ENCODE measurements around the gene DHRS12. TPM values are rescaled to one million over a fixed set of nuclear protein-coding genes. Genes with fewer than 3 reads are reported as not detected.

Gene DHRS12
- total RNA-seq, 1 experiment from 2014 or later: 8.8 TPM

DNA sequence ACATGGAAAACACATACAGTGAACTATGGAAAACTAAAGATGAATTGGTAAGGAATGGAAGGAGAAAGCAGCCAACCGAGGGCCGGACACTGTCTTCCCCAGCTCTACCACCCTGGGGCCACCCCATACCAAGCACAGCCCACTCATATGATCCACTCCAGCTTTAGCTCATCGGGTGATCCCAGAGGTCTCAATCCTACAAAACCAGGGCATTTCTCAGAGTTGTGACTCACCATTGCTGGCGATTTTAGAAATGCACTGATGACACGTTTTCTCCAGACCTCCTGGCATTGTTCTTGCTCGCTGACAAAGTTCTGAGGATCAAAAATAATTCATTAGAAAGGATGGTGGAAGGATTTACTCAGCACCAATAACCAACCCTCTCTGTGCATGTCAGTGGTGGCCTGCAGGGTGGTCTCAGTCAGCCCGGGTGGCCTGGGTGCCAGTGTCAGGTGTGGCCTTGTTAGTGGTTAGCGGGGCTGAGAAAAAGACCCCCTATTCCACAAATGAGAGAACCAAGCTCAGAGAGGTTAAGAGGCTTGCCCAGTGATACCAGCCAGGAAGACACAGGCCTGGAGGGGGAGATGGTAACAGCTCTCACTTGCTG is 34.4 kb upstream of the DHRS12 start:
- Histone ChIP-seq H3K56ac (ENCODE audit: insufficient read length, low read depth, low read length) (no peak overlapping the region), H4K8ac (replicated peaks; ENCODE audit: insufficient read length, low read depth, low read length) (no peak overlapping the region), H2BK15ac (ENCODE audit: low read depth, low read length) (no peak overlapping the region), H3K4ac (ENCODE audit: low read depth, low read length) (no peak overlapping the region), H4K5ac (ENCODE audit: insufficient read length, low read depth, low read length) (no peak overlapping the region), H2BK5ac (ENCODE audit: insufficient read length, low read length) (no peak overlapping the region), H3K4me1 (ENCODE audit: insufficient read depth, low read length) (no peaks in the 10 kb centered on the region), H3T11ph (ENCODE audit: low read length) (no peak overlapping the region), H3K14ac (ENCODE audit: insufficient read depth, low read length) (no peak overlapping the region), H3K4me2 (ENCODE audit: insufficient read depth, insufficient read length, low read length) (no peak overlapping the region), H3K27ac (ENCODE audit: insufficient read length, low read depth, low read length) (no peak overlapping the region), H3K79me1 (ENCODE audit: insufficient read depth, low read depth, low read length, poor library complexity, severe bottlenecking) (no peaks in the 10 kb centered on the region), H4K20me1 (ENCODE audit: control insufficient read depth, insufficient read depth, insufficient read length) (no peaks in the 10 kb centered on the region), H3K23ac (ENCODE audit: insufficient read length, low read depth, low read length) (no peak overlapping the region), H2BK120ac (ENCODE audit: low read depth, low read length, poor library complexity, severe bottlenecking) (no peak overlapping the region), H3K23me2 (ENCODE audit: insufficient read length, low read depth, low read length, poor library complexity, severe bottlenecking) (no peaks in the 10 kb centered on the region), H3K27me3 (ENCODE audit: insufficient read depth, low read length) (no peaks in the 10 kb centered on the region), H2BK20ac (ENCODE audit: low read depth, low read length, poor library complexity, severe bottlenecking) (no peak overlapping the region), H3K79me2 (ENCODE audit: insufficient read depth, low read length) (no peaks in the 10 kb centered on the region), H3K18ac (ENCODE audit: insufficient read length, low read depth, low read length) (no peak overlapping the region), H3K9ac (ENCODE audit: extremely low read depth, insufficient read length, low read length) (no peak overlapping the region), H2BK12ac (ENCODE audit: insufficient read length, low read depth, low read length) (no peak overlapping the region), H2AK5ac (ENCODE audit: insufficient read length, low read length) (no peak overlapping the region), H2AFZ (ENCODE audit: low read length) (no peak overlapping the region), H3K9me3 (ENCODE audit: control insufficient read depth, low read depth, low read length) (no peaks in the 10 kb centered on the region), H4K91ac (ENCODE audit: insufficient read length, low read depth, low read length) (no peak overlapping the region)
- TF ChIP-seq, protein P1, sequence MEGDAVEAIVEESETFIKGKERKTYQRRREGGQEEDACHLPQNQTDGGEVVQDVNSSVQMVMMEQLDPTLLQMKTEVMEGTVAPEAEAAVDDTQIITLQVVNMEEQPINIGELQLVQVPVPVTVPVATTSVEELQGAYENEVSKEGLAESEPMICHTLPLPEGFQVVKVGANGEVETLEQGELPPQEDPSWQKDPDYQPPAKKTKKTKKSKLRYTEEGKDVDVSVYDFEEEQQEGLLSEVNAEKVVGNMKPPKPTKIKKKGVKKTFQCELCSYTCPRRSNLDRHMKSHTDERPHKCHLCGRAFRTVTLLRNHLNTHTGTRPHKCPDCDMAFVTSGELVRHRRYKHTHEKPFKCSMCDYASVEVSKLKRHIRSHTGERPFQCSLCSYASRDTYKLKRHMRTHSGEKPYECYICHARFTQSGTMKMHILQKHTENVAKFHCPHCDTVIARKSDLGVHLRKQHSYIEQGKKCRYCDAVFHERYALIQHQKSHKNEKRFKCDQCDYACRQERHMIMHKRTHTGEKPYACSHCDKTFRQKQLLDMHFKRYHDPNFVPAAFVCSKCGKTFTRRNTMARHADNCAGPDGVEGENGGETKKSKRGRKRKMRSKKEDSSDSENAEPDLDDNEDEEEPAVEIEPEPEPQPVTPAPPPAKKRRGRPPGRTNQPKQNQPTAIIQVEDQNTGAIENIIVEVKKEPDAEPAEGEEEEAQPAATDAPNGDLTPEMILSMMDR (conservative IDR thresholded peaks at IDR 0.05): no peak
- Mint-ChIP-seq H3K4me1 (no peaks in the 10 kb centered on the region), H3K27me3 (ENCODE audit: low read depth) (no peaks in the 10 kb centered on the region; the same call in 1 of the 2 replicates), H3K9me3 (no peaks in the 10 kb centered on the region), H3K4me3 (no peak overlapping the region), H3K36me3 (ENCODE audit: insufficient read depth in 1 of 3, low read depth in 3 of 3) (no peaks in the 10 kb centered on the region), H3K27ac (no peak overlapping the region; a peak in 1 of 7 replicates)
- peak; percentile 10 for DNase-seq
- WGBS (ENCODE audit: extremely low coverage, insufficient read length, low lambda C conversion rate): no CpG with 5 or more reads among the region's 8 CpGs
